Testis (tissue), 2 donors: ENCODE data around the gene SEZ6.

Experiments used
- CTCF ChIP-seq, 3 experiments: fragments of 450-650 bp in 2 of 3; fragments of 200-600 bp in 1 of 3; sonication (generic) in 1 of 3; IDR thresholded peaks; one replicate each; pipeline ENCODE4 v1.5.1; 2016 to 2019; ENCODE audit warnings: antibody characterized with exemption in 3 of 3, mild to moderate bottlenecking in 2 of 3, moderate library complexity in 1 of 3
- POLR2A ChIP-seq: fragments of 450-650 bp; IDR thresholded peaks from one replicate; pipeline ENCODE4 v1.6.1; 2017; ENCODE audit warnings: antibody characterized with exemption, mild to moderate bottlenecking, moderate library complexity

DNA sequence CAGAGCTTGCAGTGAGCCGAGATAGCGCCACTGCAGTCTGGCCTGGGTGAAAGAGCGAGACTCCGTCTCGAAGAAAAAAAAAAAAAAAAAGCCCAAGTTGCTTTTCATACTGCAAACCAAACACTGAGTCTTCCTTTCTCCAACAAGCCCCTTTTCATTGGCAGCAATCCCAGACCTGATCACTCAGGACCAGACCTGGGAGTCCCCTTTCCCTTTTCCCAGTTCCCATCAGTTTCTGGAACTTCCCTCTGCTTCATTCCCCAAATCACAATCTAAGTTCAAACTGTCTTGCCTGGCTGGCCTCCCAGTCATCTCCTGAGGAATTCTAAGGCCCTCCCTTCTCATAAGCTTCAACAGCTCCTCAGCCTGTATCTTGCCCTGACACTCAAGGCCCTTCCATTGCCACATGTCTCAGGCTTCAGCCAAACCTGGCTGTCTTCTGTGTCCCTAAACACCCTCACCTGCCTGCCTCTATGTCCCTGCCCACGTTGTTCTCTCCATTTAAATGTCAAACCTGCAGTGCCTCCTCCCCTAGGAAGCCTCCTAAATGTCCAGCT, 42.7 kb downstream of the SEZ6 start:
- TF ChIP-seq CTCF (IDR thresholded peaks at IDR 0.05) = no peak
- TF ChIP-seq POLR2A = no peak
